22Rv1 (cell line): ENCODE data around the gene IGFALS.
A peak's percentile ranks its signal among the peaks of the same experiment; 100 is the strongest.

Experiments used
- H3K27ac ChIP-seq: fragments of 450-650 bp; 2 replicates; pipeline ENCODE4 v1.5.1; 2017
- CTCF ChIP-seq: fragments of 450-650 bp; IDR thresholded peaks from 2 replicates; pipeline ENCODE4 v1.5.1; 2017; ENCODE audit warnings: mild to moderate bottlenecking
- ZFX ChIP-seq: fragments of 450-650 bp; IDR thresholded peaks from 2 replicates; pipeline ENCODE4 v1.6.1; 2017; ENCODE audit warnings: antibody characterized with exemption, borderline replicate concordance

Gene IGFALS

GRCh38 chr16:1777375-1778199 is 15.9 kb downstream of the IGFALS start:
- peak overlapping the region; percentile 93 for H3K27ac ChIP-seq
- no peak for TF ChIP-seq CTCF
- no peak for TF ChIP-seq ZFX

- TF ChIP-seq ZFX = no peak
- TF ChIP-seq CTCF = no peak
Measured at GRCh38 chr16:1776991-1777374, 16.5 kb downstream of the IGFALS start.

GRCh38 chr16:1776672-1776955 is 16.9 kb downstream of the IGFALS start:
- peak overlapping the region; percentile 93 for H3K27ac ChIP-seq
- TF ChIP-seq ZFX = no peak
- no peak for TF ChIP-seq CTCF

More at GRCh38 chr16:1776991-1777374, 16.5 kb downstream of the IGFALS start:
- peak overlapping the region; percentile 93 for H3K27ac ChIP-seq

- TF ChIP-seq CTCF (no peak), ZFX (no peak)
- peak overlapping the region; percentile 97 for H3K27ac ChIP-seq
Measured at GRCh38 chr16:1775846-1776671, 17.4 kb downstream of the IGFALS start.

GRCh38 chr16:1775006-1775845 is 18.3 kb downstream of the IGFALS start:
- TF ChIP-seq CTCF (no peak), ZFX (no peak)
- peak overlapping the region; percentile 97; the same call in 1 of the 2 replicates for H3K27ac ChIP-seq

GRCh38 chr16:1774448-1774780 is 19.1 kb downstream of the IGFALS start:
- H3K27ac ChIP-seq = peak overlapping the region; percentile 97
- TF ChIP-seq ZFX = no peak
- TF ChIP-seq CTCF = no peak
